ENCODE results near the gene HLA-G.
A peak's percentile ranks its signal among the peaks of the same experiment; 100 is the strongest.

GRCh38 chr6:29847871-29848630 is 20.4 kb downstream of the HLA-G start:
- TF ChIP-seq CTCF (IDR thresholded peaks at IDR 0.05) (peak; percentile 85 to 98 (median 93)), POLR2A (IDR thresholded peaks at IDR 0.05) (no peak)

Data from heart left ventricle (tissue), 13 donors.